NCI-H1092 treated with DMSO at 0.1 percent for 48 hours (cell line): ENCODE data around the gene AGPAT3.
"Not testable (repeated sequence)": the region's sequence is repeated elsewhere in the genome, so short reads cannot be mapped to it uniquely, and the experiment has no call there.

Experiments used
- DNase-seq: peaks from one replicate; lab custom pipeline; 2025; lab: John Stamatoyannopoulos, UW

The AGPAT3 gene

GRCh38 chr21:43834146-43834905 lies 30.7 kb upstream of the AGPAT3 start:
- DNase-seq, result no peak

GRCh38 chr21:43835050-43835449 lies 30.0 kb upstream of the AGPAT3 start:
- DNase-seq, result no peak

GRCh38 chr21:43835861-43836260 lies 29.2 kb upstream of the AGPAT3 start:
- DNase-seq, result no peak

- no peak for DNase-seq
Measured at GRCh38 chr21:43836616-43837015, 28.4 kb upstream of the AGPAT3 start.

- no peak for DNase-seq
Measured at GRCh38 chr21:43840259-43840658, 24.8 kb upstream of the AGPAT3 start.

GRCh38 chr21:43842742-43843141 lies 22.3 kb upstream of the AGPAT3 start:
- no peak for DNase-seq

GRCh38 chr21:43844906-43845305 lies 20.1 kb upstream of the AGPAT3 start:
- DNase-seq, result not testable (repeated sequence)

- no peak for DNase-seq
Measured at GRCh38 chr21:43845386-43845785, 19.6 kb upstream of the AGPAT3 start.

- no peak for DNase-seq
Measured at GRCh38 chr21:43846430-43846829, 18.6 kb upstream of the AGPAT3 start.

GRCh38 chr21:43847301-43847700 lies 17.7 kb upstream of the AGPAT3 start:
- DNase-seq, result no peak

GRCh38 chr21:43848771-43849170 lies 16.3 kb upstream of the AGPAT3 start:
- DNase-seq, result no peak

- no peak for DNase-seq
Measured at GRCh38 chr21:43849532-43850299, 15.3 kb upstream of the AGPAT3 start.

- no peak for DNase-seq
Measured at GRCh38 chr21:43850728-43851295, 14.2 kb upstream of the AGPAT3 start.

GRCh38 chr21:43851593-43851992 lies 13.4 kb upstream of the AGPAT3 start:
- no peak for DNase-seq

GRCh38 chr21:43853851-43854772 lies 10.9 kb upstream of the AGPAT3 start:
- no peak for DNase-seq

GRCh38 chr21:43854773-43855633 lies 10.0 kb upstream of the AGPAT3 start:
- no peak for DNase-seq

GRCh38 chr21:43855955-43856354 lies 9.1 kb upstream of the AGPAT3 start:
- DNase-seq, result no peak

GRCh38 chr21:43858806-43859648 lies 6.0 kb upstream of the AGPAT3 start:
- no peak for DNase-seq

- DNase-seq, result no peak
Measured at GRCh38 chr21:43859747-43860214, 5.2 kb upstream of the AGPAT3 start.

GRCh38 chr21:43861706-43862105 lies 3.3 kb upstream of the AGPAT3 start:
- no peak for DNase-seq
